Keratinocyte (primary cell): ENCODE data around the gene C9orf85. TPM values are rescaled to one million over a fixed set of nuclear protein-coding genes. Genes with fewer than 3 reads are reported as not detected.

Experiments
- DNase-seq: peaks from one replicate; pipeline ENCODE4 v3.0.0-alpha.2; 2011; ENCODE audit warnings: low read depth, missing footprints, low spot score
- FAIRE-seq: peaks from 2 replicates; lab custom pipeline; 2011; peaks lifted over from hg19 to GRCh38; lab: Jason Lieb, UNC
- H2AFZ ChIP-seq: 2 replicates; pipeline ENCODE4 v1.6.0; 2012; ENCODE audit warnings: low read length, control low read depth, inconsistent platforms; ENCODE audit not compliant: control insufficient read depth
- H3K27ac ChIP-seq: 2 replicates; pipeline ENCODE4 v1.5.1; 2011; ENCODE audit warnings: low read length; ENCODE audit not compliant: control insufficient read depth, insufficient read depth
- H3K27me3 ChIP-seq: 3 replicates; pipeline ENCODE4 v1.6.0; 2011; ENCODE audit warnings: low read length; ENCODE audit not compliant: control insufficient read depth, insufficient read depth; ENCODE audit errors: extremely low read depth
- H3K36me3 ChIP-seq, 2 experiments: 2 replicates in 1 of 2; 3 replicates in 1 of 2; pipeline ENCODE4 v1.5.1; 2011; ENCODE audit warnings: low read length in 2 of 2, mild to moderate bottlenecking in 1 of 2; ENCODE audit not compliant: control insufficient read depth in 2 of 2, insufficient read depth in 2 of 2; ENCODE audit errors: extremely low read depth in 1 of 2
- H3K4me1 ChIP-seq: 3 replicates; pipeline ENCODE4 v1.5.1; 2011; ENCODE audit warnings: low read length; ENCODE audit not compliant: control insufficient read depth, insufficient read depth; ENCODE audit errors: extremely low read depth
- H3K4me2 ChIP-seq: 3 replicates; pipeline ENCODE4 v1.6.0; 2011; ENCODE audit warnings: low read depth, low read length; ENCODE audit not compliant: control insufficient read depth, insufficient read depth; ENCODE audit errors: extremely low read depth
- H3K4me3 ChIP-seq, 3 experiments: fragments of 200-600 bp in 1 of 3; sonication (generic) in 1 of 3; 2 replicates in 2 of 3; 3 replicates in 1 of 3; pipeline ENCODE4 v1.5.1; 2011 to 2016; ENCODE audit warnings: low read length in 3 of 3, mild to moderate bottlenecking in 3 of 3, control low read depth in 2 of 3, inconsistent platforms in 1 of 3, low read depth in 1 of 3, mixed read lengths in 1 of 3, mixed run types in 1 of 3, moderate library complexity in 1 of 3; ENCODE audit not compliant: control insufficient read depth in 2 of 3, insufficient read depth in 2 of 3; ENCODE audit errors: extremely low read depth in 1 of 3
- H3K79me2 ChIP-seq: 2 replicates; pipeline ENCODE4 v1.6.0; 2012; ENCODE audit warnings: low read length; ENCODE audit not compliant: control insufficient read depth, insufficient read depth
- H3K9ac ChIP-seq: 3 replicates; pipeline ENCODE4 v1.6.0; 2011; ENCODE audit warnings: low read length; ENCODE audit not compliant: control insufficient read depth, insufficient read depth; ENCODE audit errors: extremely low read depth
- H3K9me1 ChIP-seq: 3 replicates; pipeline ENCODE4 v1.6.0; 2011; ENCODE audit warnings: low read length; ENCODE audit not compliant: control insufficient read depth, insufficient read depth; ENCODE audit errors: extremely low read depth
- H3K9me3 ChIP-seq: 2 replicates; pipeline ENCODE4 v1.5.1; 2012; ENCODE audit warnings: low read depth, low read length; ENCODE audit not compliant: control insufficient read depth
- H4K20me1 ChIP-seq: 3 replicates; pipeline ENCODE4 v1.6.0; 2011; ENCODE audit warnings: low read length; ENCODE audit not compliant: control insufficient read depth, insufficient read depth; ENCODE audit errors: extremely low read depth
- CTCF ChIP-seq, 3 experiments: IDR thresholded peaks in 1 of 3; conservative IDR thresholded peaks in 1 of 3; optimal IDR thresholded peaks in 1 of 3; 2 replicates in 2 of 3; 3 replicates in 1 of 3; pipeline versions ENCODE3 to v1.5.1; 2011; ENCODE audit warnings: low read length in 3 of 3, mild to moderate bottlenecking in 3 of 3, moderate library complexity in 2 of 3, control low read depth in 1 of 3, inconsistent platforms in 1 of 3; ENCODE audit not compliant: insufficient read depth in 2 of 3; ENCODE audit errors: extremely low read depth in 1 of 3
- EZH2 ChIP-seq: IDR thresholded peaks from one replicate; pipeline ENCODE4 v1.6.1; 2012; ENCODE audit warnings: inconsistent platforms, mild to moderate bottlenecking, low read length, moderate library complexity
- dilution Hi-C: fragments of 300-500 bp; cut with MboI; formaldehyde crosslinking; loops from one replicate; pipeline ENCODE4 v1.7.0; 2020; ENCODE audit warnings: low sequenced_read_pairs; ENCODE audit not compliant: extremely low pct_ligation_motif_present
- polyA plus RNA-seq, 5 experiments: library from polyadenylated mRNA; depleted of rRNA in 3 of 5; stranded (reverse) in 3 of 5; stranded (forward) in 1 of 5; unstranded in 1 of 5; fragments of >200 nt; gene quantifications; 1 replicate in 1 of 5; 2 replicates in 3 of 5; 3 replicates in 1 of 5; pipeline versions ENCODE4 v1.2.1 to v1.2.3, GENCODE V29; 2011 to 2012; ENCODE audit warnings: missing spikeins in 2 of 5, low read depth in 1 of 5, low replicate concordance in 1 of 5

The C9orf85 gene
- polyA plus RNA-seq, 1 donor (not counting 4 experiments of a cell fraction or from before 2014, with no cell fraction given) = 18.2 TPM

GRCh38 chr9:71921190-71921814, 9.9 kb downstream of the C9orf85 start:
- TF ChIP-seq CTCF (optimal IDR thresholded peaks at IDR 0.05 in 1 of 3, IDR thresholded peaks at IDR 0.05 in 1 of 3, conservative IDR thresholded peaks at IDR 0.05 in 1 of 3; ENCODE audit: extremely low read depth in 1 of 3, insufficient read depth in 2 of 3, low read length in 3 of 3) (no peak), EZH2 (no peak)
- H3K79me2 ChIP-seq = peaks cover 57% of the 10 kb centered on the region
- peak; percentile 41 for FAIRE-seq

GRCh38 chr9:71924576-71924975, 13.1 kb downstream of the C9orf85 start:
- Histone ChIP-seq H3K9me3 (no peaks in the 10 kb centered on the region), H3K9me1 (no peaks in the 10 kb centered on the region), H3K27me3 (no peaks in the 10 kb centered on the region), H3K9ac (no peak overlapping the region), H3K79me2 (peaks cover 27% of the 10 kb centered on the region), H3K4me2 (no peak overlapping the region), H3K4me1 (peaks cover 25% of the 10 kb centered on the region), H2AFZ (no peak overlapping the region), H3K4me3 (no peak overlapping the region), H3K36me3 (no peaks in the 10 kb centered on the region), H4K20me1 (no peaks in the 10 kb centered on the region), H3K27ac (no peak overlapping the region)
- dilution Hi-C loops = no loop called here
- FAIRE-seq (no peak), DNase-seq (no peak)
- no peak for TF ChIP-seq EZH2
- TF ChIP-seq CTCF (optimal IDR thresholded peaks at IDR 0.05 in 1 of 3, IDR thresholded peaks at IDR 0.05 in 1 of 3, conservative IDR thresholded peaks at IDR 0.05 in 1 of 3; ENCODE audit: extremely low read depth in 1 of 3, insufficient read depth in 2 of 3, low read length in 3 of 3) = no peak

More at GRCh38 chr9:71921190-71921814, 9.9 kb downstream of the C9orf85 start:
- Histone ChIP-seq H3K9ac (no peak overlapping the region), H3K9me3 (no peaks in the 10 kb centered on the region), H3K4me2 (no peak overlapping the region), H3K9me1 (peaks cover 2% of the 10 kb centered on the region), H2AFZ (no peak overlapping the region), H3K4me3 (no peak overlapping the region), H3K4me1 (peaks cover 12% of the 10 kb centered on the region), H4K20me1 (no peaks in the 10 kb centered on the region), H3K36me3 (peaks cover 0 to 1% of the 10 kb centered on the region in 2 experiments), H3K27me3 (no peaks in the 10 kb centered on the region), H3K27ac (no peak overlapping the region)
- DNase-seq = no peak
- dilution Hi-C loops = no loop called here
